Measurements from ENCODE around the gene GKN2. TPM values are rescaled to one million over a fixed set of nuclear protein-coding genes. Genes with fewer than 3 reads are reported as not detected.

Gene GKN2
- total and polyA plus RNA-seq, 8 donors, result 16.5 to 1,354 (median 221) TPM; not detected in 1

GRCh38 chr2:68913359-68913758 is 39.3 kb downstream of the GKN2 start:
- WGBS, 5 donors, result 87 to 94% (median 93%) methylated on average over 3 of the region's 3 CpGs
- intact Hi-C loops (cut with DNase I; ENCODE audit: low total_unique reads), result no loop called here
- no peak for TF ChIP-seq POLR2AphosphoS5 (IDR thresholded peaks at IDR 0.05)
- no peak for TF ChIP-seq POLR2A (IDR thresholded peaks at IDR 0.05)
- no peak for TF ChIP-seq CTCF (IDR thresholded peaks at IDR 0.05)
- TF ChIP-seq EP300 (IDR thresholded peaks at IDR 0.05), result no peak

GRCh38 chr2:68912732-68913131 is 40.0 kb downstream of the GKN2 start:
- WGBS, 5 donors, result 27 to 68% (median 39%) methylated on average over 2 of the region's 2 CpGs
- Histone ChIP-seq H3K27me3 (no peaks in the 10 kb centered on the region), H3K27ac (no peak overlapping the region), H3K36me3 (no peaks in the 10 kb centered on the region), H3K9me3 (no peaks in the 10 kb centered on the region), H3K4me1 (peaks cover 14 to 21% (median 19%) of the 10 kb centered on the region in 4 donors), H3K4me3 (no peak overlapping the region)
- no peak for DNase-seq
- TF ChIP-seq POLR2AphosphoS5 (IDR thresholded peaks at IDR 0.05) (no peak), EP300 (IDR thresholded peaks at IDR 0.05) (no peak), POLR2A (IDR thresholded peaks at IDR 0.05) (no peak), CTCF (IDR thresholded peaks at IDR 0.05) (no peak)
- intact Hi-C loops (cut with DNase I; ENCODE audit: low total_unique reads), result no loop called here

More at GRCh38 chr2:68913359-68913758, 39.3 kb downstream of the GKN2 start:
- Histone ChIP-seq H3K27me3 (no peaks in the 10 kb centered on the region), H3K36me3 (no peaks in the 10 kb centered on the region), H3K9me3 (no peaks in the 10 kb centered on the region), H3K4me1 (peaks cover 9 to 15% (median 14%) of the 10 kb centered on the region in 4 donors), H3K4me3 (no peak overlapping the region), H3K27ac (no peak overlapping the region)
- DNase-seq, result no peak

- Histone ChIP-seq H3K9me3 (no peaks in the 10 kb centered on the region), H3K27ac (no peak overlapping the region), H3K27me3 (no peaks in the 10 kb centered on the region), H3K4me3 (no peak overlapping the region), H3K36me3 (no peaks in the 10 kb centered on the region), H3K4me1 (peaks cover 16 to 26% (median 19%) of the 10 kb centered on the region in 4 donors)
- intact Hi-C loops (cut with DNase I; ENCODE audit: low total_unique reads), result no loop called here
- WGBS, 5 donors, result 94 to 97% (median 96%) methylated on average over 3 of the region's 3 CpGs
- DNase-seq, result no peak
- TF ChIP-seq POLR2A (IDR thresholded peaks at IDR 0.05) (no peak), POLR2AphosphoS5 (IDR thresholded peaks at IDR 0.05) (no peak), CTCF (IDR thresholded peaks at IDR 0.05) (no peak), EP300 (IDR thresholded peaks at IDR 0.05) (no peak)
Measured at GRCh38 chr2:68912111-68912510, 40.6 kb downstream of the GKN2 start.

- WGBS, 5 donors, result 86 to 100% (median 96%) methylated on average over 1 of the region's 1 CpG
- Histone ChIP-seq H3K4me1 (peaks cover 16 to 30% (median 19%) of the 10 kb centered on the region in 4 donors), H3K36me3 (no peaks in the 10 kb centered on the region), H3K27me3 (no peaks in the 10 kb centered on the region), H3K4me3 (no peak overlapping the region), H3K27ac (no peak overlapping the region), H3K9me3 (no peaks in the 10 kb centered on the region)
- TF ChIP-seq CTCF (IDR thresholded peaks at IDR 0.05) (no peak), POLR2A (IDR thresholded peaks at IDR 0.05) (no peak), EP300 (IDR thresholded peaks at IDR 0.05) (no peak), POLR2AphosphoS5 (IDR thresholded peaks at IDR 0.05) (no peak)
- intact Hi-C loops (cut with DNase I; ENCODE audit: low total_unique reads), result no loop called here
- DNase-seq, result no peak
Measured at GRCh38 chr2:68911709-68912108, 41.0 kb downstream of the GKN2 start.

Data from stomach (tissue), 9 donors.